Endodermal cell (in vitro differentiated cells): ENCODE data around the gene ATRN. TPM values are rescaled to one million over a fixed set of nuclear protein-coding genes. Genes with fewer than 3 reads are reported as not detected.
A peak's percentile ranks its signal among the peaks of the same experiment; 100 is the strongest.
"Not testable (repeated sequence)": the region's sequence is repeated elsewhere in the genome, so short reads cannot be mapped to it uniquely, and the experiment has no call there.

Source experiments
- DNase-seq: peaks from one replicate; pipeline ENCODE4 v3.0.0-alpha.2; 2017
- H3K27ac ChIP-seq: 2 replicates; pipeline ENCODE4 v1.5.1; 2013; ENCODE audit warnings: mild to moderate bottlenecking, low read depth, low read length, moderate library complexity
- H3K27me3 ChIP-seq: 2 replicates; pipeline ENCODE4 v1.6.1; 2013; ENCODE audit warnings: mild to moderate bottlenecking, low read length, moderate library complexity; ENCODE audit not compliant: insufficient read depth, control insufficient read depth, poor library complexity, severe bottlenecking
- H3K36me3 ChIP-seq: 2 replicates; pipeline ENCODE4 v1.7.0; 2013; ENCODE audit warnings: mild to moderate bottlenecking, low read length, moderate library complexity; ENCODE audit not compliant: control insufficient read depth, insufficient read depth
- H3K4me1 ChIP-seq: one replicate; pipeline ENCODE4 v1.7.0; 2013; ENCODE audit warnings: low read length; ENCODE audit not compliant: control insufficient read depth, insufficient read depth
- H3K4me3 ChIP-seq: 2 replicates; pipeline ENCODE4 v1.5.1; 2013; ENCODE audit warnings: mild to moderate bottlenecking, low read length, moderate library complexity
- H3K9ac ChIP-seq: 2 replicates; pipeline ENCODE4 v1.6.1; 2013; ENCODE audit warnings: mild to moderate bottlenecking, low read length, moderate library complexity; ENCODE audit not compliant: poor library complexity, severe bottlenecking; ENCODE audit errors: extremely low read depth
- H3K9me3 ChIP-seq: 2 replicates; pipeline ENCODE4 v1.6.1; 2013; ENCODE audit warnings: mild to moderate bottlenecking, low read length, moderate library complexity; ENCODE audit not compliant: control insufficient read depth
- H3K27ac Mint-ChIP-seq: 2 replicates; pipeline ENCODE4 v1.8.0; 2020; ENCODE audit warnings: mixed read lengths
- H3K27me3 Mint-ChIP-seq: 2 replicates; pipeline ENCODE4 v1.8.0; 2021; ENCODE audit warnings: mild to moderate bottlenecking, mixed read lengths; ENCODE audit not compliant: insufficient read depth
- H3K36me3 Mint-ChIP-seq: 2 replicates; pipeline ENCODE4 v1.8.0; 2020; ENCODE audit warnings: low read depth, mixed read lengths
- H3K4me1 Mint-ChIP-seq: 2 replicates; pipeline ENCODE4 v1.8.0; 2020; ENCODE audit warnings: mixed read lengths
- H3K4me3 Mint-ChIP-seq: 2 replicates; pipeline ENCODE4 v1.8.0; 2020; ENCODE audit warnings: mild to moderate bottlenecking, moderate library complexity, mixed read lengths
- H3K9me3 Mint-ChIP-seq: 2 replicates; pipeline ENCODE4 v1.8.0; 2020; ENCODE audit warnings: mild to moderate bottlenecking, mixed read lengths
- CTCF ChIP-seq: fragments of 200-600 bp; sonication (generic); conservative IDR thresholded peaks from 2 replicates; pipeline ENCODE4 v1.5.0; 2021; ENCODE audit warnings: antibody characterized with exemption, mild to moderate bottlenecking
- WGBS, 2 experiments: methylation state at CpG; one replicate each; pipeline versions ENCODE4 v1.1.5 to v1.1.7; 2013; ENCODE audit warnings: missing lambda C conversion rate in 2 of 2, mixed read lengths in 1 of 2; ENCODE audit not compliant: insufficient coverage in 1 of 2, insufficient read length in 1 of 2; 5-methylcytosine and 5-hydroxymethylcytosine counted together
- total RNA-seq, 2 donors: library from RNA; stranded (reverse); fragmentation: NEBNext Ultra II Directional in 1 of 2; extraction: Animal tissue kit (Norgen Biotek cat#: 25700) in 1 of 2; gene quantifications; 2 replicates in 1 of 2; 3 replicates in 1 of 2; pipeline ENCODE4 v1.2.1, GENCODE V29; 2021

Gene ATRN
- total RNA-seq, 2 donors from 2014 or later, result 27.4 to 31.2 TPM

- Histone ChIP-seq H3K27ac (no peak overlapping the region), H3K9ac (no peak overlapping the region), H3K36me3 (no peaks in the 10 kb centered on the region), H3K4me3 (no peak overlapping the region), H3K27me3 (no peaks in the 10 kb centered on the region), H3K9me3 (no peaks in the 10 kb centered on the region), H3K4me1 (no peaks in the 10 kb centered on the region)
- no peaks in the 10 kb centered on the region for H3K27me3 Mint-ChIP-seq
- TF ChIP-seq CTCF, result peak; percentile 28
- no peaks in the 10 kb centered on the region for H3K9me3 Mint-ChIP-seq
- peaks cover 13% of the 10 kb centered on the region for H3K4me1 Mint-ChIP-seq
- no peak overlapping the region for H3K4me3 Mint-ChIP-seq
- H3K36me3 Mint-ChIP-seq, result peaks cover 2% of the 10 kb centered on the region
- 92 to 95% methylated on average over 9 to 10 of the region's 10 CpGs for WGBS, 2 experiments
- H3K27ac Mint-ChIP-seq, result no peak overlapping the region
- DNase-seq, result no peak
Measured at GRCh38 chr20:3612795-3613572, 142.2 kb downstream of the ATRN start.

- Histone ChIP-seq H3K4me1 (no peaks in the 10 kb centered on the region), H3K27ac (no peak overlapping the region), H3K36me3 (no peaks in the 10 kb centered on the region), H3K27me3 (no peaks in the 10 kb centered on the region), H3K4me3 (no peak overlapping the region), H3K9ac (no peak overlapping the region), H3K9me3 (no peaks in the 10 kb centered on the region)
- DNase-seq, result no peak
- Mint-ChIP-seq H3K36me3 (peaks cover 2% of the 10 kb centered on the region), H3K4me3 (no peak overlapping the region), H3K9me3 (no peaks in the 10 kb centered on the region), H3K4me1 (peaks cover 13% of the 10 kb centered on the region), H3K27ac (peak overlapping the region; percentile 38), H3K27me3 (no peaks in the 10 kb centered on the region)
- WGBS, 2 experiments, result 89 to 92% methylated on average over 4 to 9 of the region's 9 CpGs
- no peak for TF ChIP-seq CTCF
Measured at GRCh38 chr20:3613821-3614440, 143.1 kb downstream of the ATRN start.

GRCh38 chr20:3614466-3614865 lies 143.6 kb downstream of the ATRN start:
- H3K4me3 ChIP-seq, result no peak overlapping the region
- H3K9ac ChIP-seq, result no peak overlapping the region
- H3K27me3 Mint-ChIP-seq, result no peaks in the 10 kb centered on the region
- no peak overlapping the region for H3K4me3 Mint-ChIP-seq
- H3K27ac Mint-ChIP-seq, result no peak overlapping the region
- WGBS, 2 experiments, result 94 to 100% methylated on average over 3 to 5 of the region's 5 CpGs
- H3K9me3 ChIP-seq, result no peaks in the 10 kb centered on the region
- H3K4me1 Mint-ChIP-seq, result peaks cover 13% of the 10 kb centered on the region
- no peaks in the 10 kb centered on the region for H3K4me1 ChIP-seq
- H3K36me3 Mint-ChIP-seq, result peaks cover 2% of the 10 kb centered on the region
- H3K27me3 ChIP-seq, result no peaks in the 10 kb centered on the region
- H3K27ac ChIP-seq, result no peak overlapping the region
- no peaks in the 10 kb centered on the region for H3K9me3 Mint-ChIP-seq
- H3K36me3 ChIP-seq, result no peaks in the 10 kb centered on the region
- no peak for DNase-seq
- TF ChIP-seq CTCF, result no peak

GRCh38 chr20:3615171-3615840 lies 144.5 kb downstream of the ATRN start:
- H3K9ac ChIP-seq, H3K4me3 Mint-ChIP-seq, H3K27me3 ChIP-seq, H3K4me1 ChIP-seq, H3K27ac ChIP-seq, H3K9me3 Mint-ChIP-seq, DNase-seq, H3K27me3 Mint-ChIP-seq, H3K36me3 ChIP-seq, H3K36me3 Mint-ChIP-seq, H3K9me3 ChIP-seq, H3K4me3 ChIP-seq, H3K27ac Mint-ChIP-seq: not testable (repeated sequence)
- 93 to 95% methylated on average over 9 to 13 of the region's 13 CpGs for WGBS, 2 experiments
- H3K4me1 Mint-ChIP-seq, result peaks cover 13% of the 10 kb centered on the region
